GM23338 (cell line): ENCODE results near the gene CARNS1. TPM values are rescaled to one million over a fixed set of nuclear protein-coding genes. Genes with fewer than 3 reads are reported as not detected.

Experiments
- ATAC-seq: fragments of 200-7000 bp; cut with Tn5 transposase; 3 replicates; pipeline ENCODE4 v1.9.1; 2020
- DNase-seq: peaks from one replicate; pipeline ENCODE4 v3.0.0-alpha.2; 2015; ENCODE audit warnings: low spot score
- H2AFZ ChIP-seq: fragments of 200-600 bp; sonication (generic); 2 replicates; pipeline ENCODE4 v1.8.0; 2016; ENCODE audit warnings: antibody characterized with exemption, mild to moderate bottlenecking, moderate library complexity
- H3F3A ChIP-seq: fragments of 200-600 bp; sonication (generic); replicated peaks from 2 replicates; pipeline ENCODE4 v1.8.0; 2017; ENCODE audit warnings: antibody characterized with exemption, mixed run types, low read depth
- H3K27ac ChIP-seq: fragments of 200-600 bp; sonication (generic); 2 replicates; pipeline ENCODE4 v1.6.1; 2016; ENCODE audit warnings: low read depth
- H3K27me3 ChIP-seq: fragments of 200-600 bp; sonication (generic); 2 replicates; pipeline ENCODE4 v1.8.0; 2016; ENCODE audit warnings: mild to moderate bottlenecking, mixed run types, moderate library complexity; ENCODE audit not compliant: insufficient read depth
- H3K36me3 ChIP-seq: fragments of 200-600 bp; sonication (generic); 2 replicates; pipeline ENCODE4 v1.8.0; 2016; ENCODE audit warnings: mild to moderate bottlenecking; ENCODE audit not compliant: insufficient read depth
- H3K4me1 ChIP-seq: fragments of 200-600 bp; sonication (generic); 2 replicates; pipeline ENCODE4 v1.8.0; 2016; ENCODE audit warnings: mild to moderate bottlenecking, moderate library complexity; ENCODE audit not compliant: insufficient read depth
- H3K4me2 ChIP-seq: fragments of 200-600 bp; sonication (generic); 2 replicates; pipeline ENCODE4 v1.7.1; 2017; ENCODE audit warnings: mixed run types
- H3K4me3 ChIP-seq: fragments of 200-600 bp; sonication (generic); 2 replicates; pipeline ENCODE4 v1.6.1; 2016; ENCODE audit warnings: mixed run types
- H3K79me2 ChIP-seq: fragments of 200-600 bp; sonication (generic); replicated peaks from 2 replicates; pipeline ENCODE4 v1.8.0; 2017; ENCODE audit warnings: mild to moderate bottlenecking; ENCODE audit not compliant: insufficient read depth
- H3K9me2 ChIP-seq: fragments of 200-600 bp; sonication (generic); 2 replicates; pipeline ENCODE4 v1.8.0; 2017; ENCODE audit not compliant: insufficient read depth
- H4K20me1 ChIP-seq: fragments of 200-600 bp; sonication (generic); replicated peaks from 2 replicates; pipeline ENCODE4 v1.8.0; 2017; ENCODE audit warnings: mild to moderate bottlenecking; ENCODE audit not compliant: insufficient read depth
- H3K27ac Mint-ChIP-seq: 2 replicates; pipeline ENCODE4 v1.8.0; 2020; ENCODE audit warnings: inconsistent platforms, mild to moderate bottlenecking, moderate library complexity, mixed read lengths
- H3K27me3 Mint-ChIP-seq: 3 replicates; pipeline ENCODE4 v1.8.0; 2022; ENCODE audit warnings: low read depth, mild to moderate bottlenecking, moderate library complexity, mixed read lengths, inconsistent platforms; ENCODE audit not compliant: insufficient read depth, poor library complexity
- H3K36me3 Mint-ChIP-seq: 3 replicates; pipeline ENCODE4 v1.8.0; 2021; ENCODE audit warnings: low read depth, mild to moderate bottlenecking, inconsistent platforms, moderate library complexity, mixed read lengths
- H3K4me1 Mint-ChIP-seq: 3 replicates; pipeline ENCODE4 v1.8.0; 2020; ENCODE audit warnings: mild to moderate bottlenecking, inconsistent platforms, mixed read lengths
- H3K4me3 Mint-ChIP-seq: 3 replicates; pipeline ENCODE4 v1.8.0; 2021; ENCODE audit warnings: moderate library complexity, mild to moderate bottlenecking, inconsistent platforms, mixed read lengths
- H3K9me3 Mint-ChIP-seq: 3 replicates; pipeline ENCODE4 v1.8.0; 2020; ENCODE audit warnings: moderate library complexity, mild to moderate bottlenecking, inconsistent platforms, mixed read lengths
- CREB1 ChIP-seq: fragments of 250-450 bp; sonication (Bioruptor Pico); IDR thresholded peaks from 2 replicates; pipeline ENCODE4 v1.5.0; 2020; ENCODE audit warnings: low read depth, mild to moderate bottlenecking, moderate library complexity
- EZH2 ChIP-seq: fragments of 200-600 bp; sonication (generic); IDR thresholded peaks from one replicate; pipeline ENCODE4 v1.8.0; 2017; ENCODE audit warnings: antibody characterized with exemption, mild to moderate bottlenecking, low read depth; ENCODE audit not compliant: unreplicated experiment
- EZH2phosphoT487 ChIP-seq: fragments of 200-600 bp; sonication (generic); IDR thresholded peaks from one replicate; pipeline ENCODE4 v1.8.1; 2018; ENCODE audit warnings: antibody characterized with exemption; ENCODE audit not compliant: unreplicated experiment
- JUNB ChIP-seq: IDR thresholded peaks from one replicate; pipeline ENCODE4 v1.6.1; 2016; ENCODE audit warnings: antibody characterized with exemption; ENCODE audit not compliant: unreplicated experiment
- NANOG ChIP-seq: IDR thresholded peaks from 2 replicates; pipeline ENCODE4 v1.6.1; 2016; ENCODE audit warnings: antibody characterized with exemption, borderline replicate concordance
- POLR2AphosphoS5 ChIP-seq: IDR thresholded peaks from 2 replicates; pipeline ENCODE4 v1.6.1; 2016; ENCODE audit warnings: antibody characterized with exemption, low read depth
- STAT1 ChIP-seq: IDR thresholded peaks from one replicate; pipeline ENCODE4 v1.6.1; 2016; ENCODE audit warnings: antibody characterized with exemption; ENCODE audit not compliant: unreplicated experiment
- ZNF114 ChIP-seq: fragments of 250-450 bp; sonication (Bioruptor Pico); IDR thresholded peaks from 2 replicates; pipeline ENCODE4 v1.5.0; 2020; ENCODE audit warnings: mild to moderate bottlenecking, moderate library complexity
- ZNF331 ChIP-seq: fragments of 250-450 bp; sonication (Bioruptor Pico); IDR thresholded peaks from 2 replicates; pipeline ENCODE4 v1.5.0; 2020; ENCODE audit warnings: low read depth, mild to moderate bottlenecking, moderate library complexity
- polyA plus RNA-seq: library from polyadenylated mRNA; unstranded; fragments of >200 nt; fragmentation: Nextera tagmentation; extraction: Ambion mirVana; gene quantifications from 2 replicates; pipeline ENCODE4 v1.2.1, GENCODE V29; 2016
- total RNA-seq: library from RNA; depleted of rRNA; stranded (reverse); fragments of >200 nt; shearing (Covaris generic); gene quantifications from 2 replicates; pipeline ENCODE4 v1.2.3, GENCODE V29; 2014
- TF ChIP-seq, protein P1 (sequence below): IDR thresholded peaks from 2 replicates; pipeline ENCODE4 v1.6.1; 2016; ENCODE audit warnings: antibody characterized with exemption
- TF ChIP-seq, protein P2 (sequence below): fragments of 250-450 bp; sonication (Bioruptor Pico); IDR thresholded peaks from 2 replicates; pipeline ENCODE4 v1.5.0; 2020; ENCODE audit warnings: mild to moderate bottlenecking, moderate library complexity
- TF ChIP-seq, protein P3 (sequence below): IDR thresholded peaks from one replicate; pipeline ENCODE4 v1.6.1; 2018; ENCODE audit warnings: antibody characterized with exemption; ENCODE audit not compliant: unreplicated experiment
- TF ChIP-seq, protein P4 (sequence below), 2 experiments: fragments of 200-600 bp in 1 of 2; sonication (generic) in 1 of 2; conservative IDR thresholded peaks; 2 replicates each; pipeline versions ENCODE4 v1.5.1 to v1.6.1; 2016 to 2017; ENCODE audit warnings: antibody characterized with exemption in 2 of 2, low read depth in 2 of 2, mild to moderate bottlenecking in 2 of 2, moderate library complexity in 1 of 2

CARNS1 gene
- total and polyA plus RNA-seq, 2 experiments from 2014 or later: 0.52 to 0.76 TPM

DNA sequence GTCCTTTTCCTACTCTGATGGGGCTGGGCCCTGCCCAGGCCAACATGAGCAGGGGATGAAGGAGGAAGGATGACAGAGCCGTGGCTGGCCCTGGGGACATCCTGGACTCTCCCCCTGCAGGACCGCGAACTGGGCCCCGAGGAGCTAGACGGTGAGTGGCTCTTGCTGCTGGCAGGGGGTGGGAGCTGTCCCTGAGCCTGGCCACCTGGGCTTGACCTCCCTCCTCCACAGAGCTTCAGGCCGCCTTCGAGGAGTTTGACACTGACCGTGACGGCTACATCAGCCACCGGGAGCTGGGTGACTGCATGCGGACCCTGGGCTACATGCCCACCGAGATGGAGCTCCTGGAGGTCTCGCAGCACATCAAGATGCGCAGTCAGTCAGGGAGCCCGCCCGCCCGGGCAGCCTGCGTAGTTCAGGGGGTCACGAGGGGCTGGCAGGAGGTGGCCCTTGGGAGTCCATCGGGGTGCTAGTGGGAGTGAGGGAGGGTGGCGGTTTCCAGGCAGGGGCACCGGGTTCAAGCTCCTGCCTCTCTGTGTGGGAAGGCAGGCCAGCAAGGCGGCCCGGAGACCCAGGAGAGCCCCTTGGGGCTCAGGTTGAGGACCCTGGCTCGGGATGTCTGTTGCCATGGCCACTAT is 40.7 kb downstream of the CARNS1 start:
- Histone ChIP-seq H3K4me3 (no peak overlapping the region), H3K4me1 (no peaks in the 10 kb centered on the region), H3K4me2 (no peak overlapping the region), H2AFZ (no peak overlapping the region), H3K36me3 (no peaks in the 10 kb centered on the region), H3K9me2 (no peaks in the 10 kb centered on the region), H3F3A (no peaks in the 10 kb centered on the region), H4K20me1 (no peaks in the 10 kb centered on the region), H3K79me2 (no peaks in the 10 kb centered on the region), H3K27me3 (no peaks in the 10 kb centered on the region), H3K27ac (no peak overlapping the region)
- Mint-ChIP-seq H3K4me3 (no peak overlapping the region), H3K27ac (no peak overlapping the region), H3K36me3 (no peaks in the 10 kb centered on the region), H3K9me3 (no peaks in the 10 kb centered on the region), H3K4me1 (no peaks in the 10 kb centered on the region), H3K27me3 (peaks cover 4% of the 10 kb centered on the region)
- no peak for ATAC-seq
- TF ChIP-seq NANOG (no peak), EZH2phosphoT487 (no peak), CREB1 (CRISPR knock-in tag) (no peak), STAT1 (no peak), EZH2 (no peak), POLR2AphosphoS5 (no peak), JUNB (no peak), ZNF114 (CRISPR knock-in tag) (no peak), ZNF331 (CRISPR knock-in tag) (no peak)
- TF ChIP-seq, protein P1, sequence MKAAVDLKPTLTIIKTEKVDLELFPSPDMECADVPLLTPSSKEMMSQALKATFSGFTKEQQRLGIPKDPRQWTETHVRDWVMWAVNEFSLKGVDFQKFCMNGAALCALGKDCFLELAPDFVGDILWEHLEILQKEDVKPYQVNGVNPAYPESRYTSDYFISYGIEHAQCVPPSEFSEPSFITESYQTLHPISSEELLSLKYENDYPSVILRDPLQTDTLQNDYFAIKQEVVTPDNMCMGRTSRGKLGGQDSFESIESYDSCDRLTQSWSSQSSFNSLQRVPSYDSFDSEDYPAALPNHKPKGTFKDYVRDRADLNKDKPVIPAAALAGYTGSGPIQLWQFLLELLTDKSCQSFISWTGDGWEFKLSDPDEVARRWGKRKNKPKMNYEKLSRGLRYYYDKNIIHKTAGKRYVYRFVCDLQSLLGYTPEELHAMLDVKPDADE: no peak
- TF ChIP-seq, protein P2, sequence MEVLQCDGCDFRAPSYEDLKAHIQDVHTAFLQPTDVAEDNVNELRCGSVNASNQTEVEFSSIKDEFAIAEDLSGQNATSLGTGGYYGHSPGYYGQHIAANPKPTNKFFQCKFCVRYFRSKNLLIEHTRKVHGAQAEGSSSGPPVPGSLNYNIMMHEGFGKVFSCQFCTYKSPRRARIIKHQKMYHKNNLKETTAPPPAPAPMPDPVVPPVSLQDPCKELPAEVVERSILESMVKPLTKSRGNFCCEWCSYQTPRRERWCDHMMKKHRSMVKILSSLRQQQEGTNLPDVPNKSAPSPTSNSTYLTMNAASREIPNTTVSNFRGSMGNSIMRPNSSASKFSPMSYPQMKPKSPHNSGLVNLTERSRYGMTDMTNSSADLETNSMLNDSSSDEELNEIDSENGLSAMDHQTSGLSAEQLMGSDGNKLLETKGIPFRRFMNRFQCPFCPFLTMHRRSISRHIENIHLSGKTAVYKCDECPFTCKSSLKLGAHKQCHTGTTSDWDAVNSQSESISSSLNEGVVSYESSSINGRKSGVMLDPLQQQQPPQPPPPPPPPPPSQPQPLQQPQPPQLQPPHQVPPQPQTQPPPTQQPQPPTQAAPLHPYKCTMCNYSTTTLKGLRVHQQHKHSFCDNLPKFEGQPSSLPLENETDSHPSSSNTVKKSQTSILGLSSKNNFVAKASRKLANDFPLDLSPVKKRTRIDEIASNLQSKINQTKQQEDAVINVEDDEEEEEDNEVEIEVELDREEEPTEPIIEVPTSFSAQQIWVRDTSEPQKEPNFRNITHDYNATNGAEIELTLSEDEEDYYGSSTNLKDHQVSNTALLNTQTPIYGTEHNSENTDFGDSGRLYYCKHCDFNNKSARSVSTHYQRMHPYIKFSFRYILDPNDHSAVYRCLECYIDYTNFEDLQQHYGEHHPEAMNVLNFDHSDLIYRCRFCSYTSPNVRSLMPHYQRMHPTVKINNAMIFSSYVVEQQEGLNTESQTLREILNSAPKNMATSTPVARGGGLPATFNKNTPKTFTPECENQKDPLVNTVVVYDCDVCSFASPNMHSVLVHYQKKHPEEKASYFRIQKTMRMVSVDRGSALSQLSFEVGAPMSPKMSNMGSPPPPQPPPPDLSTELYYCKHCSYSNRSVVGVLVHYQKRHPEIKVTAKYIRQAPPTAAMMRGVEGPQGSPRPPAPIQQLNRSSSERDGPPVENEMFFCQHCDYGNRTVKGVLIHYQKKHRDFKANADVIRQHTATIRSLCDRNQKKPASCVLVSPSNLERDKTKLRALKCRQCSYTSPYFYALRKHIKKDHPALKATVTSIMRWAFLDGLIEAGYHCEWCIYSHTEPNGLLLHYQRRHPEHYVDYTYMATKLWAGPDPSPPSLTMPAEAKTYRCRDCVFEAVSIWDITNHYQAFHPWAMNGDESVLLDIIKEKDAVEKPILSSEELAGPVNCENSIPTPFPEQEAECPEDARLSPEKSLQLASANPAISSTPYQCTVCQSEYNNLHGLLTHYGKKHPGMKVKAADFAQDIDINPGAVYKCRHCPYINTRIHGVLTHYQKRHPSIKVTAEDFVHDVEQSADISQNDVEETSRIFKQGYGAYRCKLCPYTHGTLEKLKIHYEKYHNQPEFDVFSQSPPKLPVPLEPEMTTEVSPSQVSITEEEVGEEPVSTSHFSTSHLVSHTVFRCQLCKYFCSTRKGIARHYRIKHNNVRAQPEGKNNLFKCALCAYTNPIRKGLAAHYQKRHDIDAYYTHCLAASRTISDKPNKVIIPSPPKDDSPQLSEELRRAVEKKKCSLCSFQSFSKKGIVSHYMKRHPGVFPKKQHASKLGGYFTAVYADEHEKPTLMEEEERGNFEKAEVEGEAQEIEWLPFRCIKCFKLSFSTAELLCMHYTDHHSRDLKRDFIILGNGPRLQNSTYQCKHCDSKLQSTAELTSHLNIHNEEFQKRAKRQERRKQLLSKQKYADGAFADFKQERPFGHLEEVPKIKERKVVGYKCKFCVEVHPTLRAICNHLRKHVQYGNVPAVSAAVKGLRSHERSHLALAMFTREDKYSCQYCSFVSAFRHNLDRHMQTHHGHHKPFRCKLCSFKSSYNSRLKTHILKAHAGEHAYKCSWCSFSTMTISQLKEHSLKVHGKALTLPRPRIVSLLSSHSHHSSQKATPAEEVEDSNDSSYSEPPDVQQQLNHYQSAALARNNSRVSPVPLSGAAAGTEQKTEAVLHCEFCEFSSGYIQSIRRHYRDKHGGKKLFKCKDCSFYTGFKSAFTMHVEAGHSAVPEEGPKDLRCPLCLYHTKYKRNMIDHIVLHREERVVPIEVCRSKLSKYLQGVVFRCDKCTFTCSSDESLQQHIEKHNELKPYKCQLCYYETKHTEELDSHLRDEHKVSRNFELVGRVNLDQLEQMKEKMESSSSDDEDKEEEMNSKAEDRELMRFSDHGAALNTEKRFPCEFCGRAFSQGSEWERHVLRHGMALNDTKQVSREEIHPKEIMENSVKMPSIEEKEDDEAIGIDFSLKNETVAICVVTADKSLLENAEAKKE (CRISPR knock-in tag): no peak
- TF ChIP-seq, protein P3, sequence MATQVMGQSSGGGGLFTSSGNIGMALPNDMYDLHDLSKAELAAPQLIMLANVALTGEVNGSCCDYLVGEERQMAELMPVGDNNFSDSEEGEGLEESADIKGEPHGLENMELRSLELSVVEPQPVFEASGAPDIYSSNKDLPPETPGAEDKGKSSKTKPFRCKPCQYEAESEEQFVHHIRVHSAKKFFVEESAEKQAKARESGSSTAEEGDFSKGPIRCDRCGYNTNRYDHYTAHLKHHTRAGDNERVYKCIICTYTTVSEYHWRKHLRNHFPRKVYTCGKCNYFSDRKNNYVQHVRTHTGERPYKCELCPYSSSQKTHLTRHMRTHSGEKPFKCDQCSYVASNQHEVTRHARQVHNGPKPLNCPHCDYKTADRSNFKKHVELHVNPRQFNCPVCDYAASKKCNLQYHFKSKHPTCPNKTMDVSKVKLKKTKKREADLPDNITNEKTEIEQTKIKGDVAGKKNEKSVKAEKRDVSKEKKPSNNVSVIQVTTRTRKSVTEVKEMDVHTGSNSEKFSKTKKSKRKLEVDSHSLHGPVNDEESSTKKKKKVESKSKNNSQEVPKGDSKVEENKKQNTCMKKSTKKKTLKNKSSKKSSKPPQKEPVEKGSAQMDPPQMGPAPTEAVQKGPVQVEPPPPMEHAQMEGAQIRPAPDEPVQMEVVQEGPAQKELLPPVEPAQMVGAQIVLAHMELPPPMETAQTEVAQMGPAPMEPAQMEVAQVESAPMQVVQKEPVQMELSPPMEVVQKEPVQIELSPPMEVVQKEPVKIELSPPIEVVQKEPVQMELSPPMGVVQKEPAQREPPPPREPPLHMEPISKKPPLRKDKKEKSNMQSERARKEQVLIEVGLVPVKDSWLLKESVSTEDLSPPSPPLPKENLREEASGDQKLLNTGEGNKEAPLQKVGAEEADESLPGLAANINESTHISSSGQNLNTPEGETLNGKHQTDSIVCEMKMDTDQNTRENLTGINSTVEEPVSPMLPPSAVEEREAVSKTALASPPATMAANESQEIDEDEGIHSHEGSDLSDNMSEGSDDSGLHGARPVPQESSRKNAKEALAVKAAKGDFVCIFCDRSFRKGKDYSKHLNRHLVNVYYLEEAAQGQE: no peak
- TF ChIP-seq, protein P4, sequence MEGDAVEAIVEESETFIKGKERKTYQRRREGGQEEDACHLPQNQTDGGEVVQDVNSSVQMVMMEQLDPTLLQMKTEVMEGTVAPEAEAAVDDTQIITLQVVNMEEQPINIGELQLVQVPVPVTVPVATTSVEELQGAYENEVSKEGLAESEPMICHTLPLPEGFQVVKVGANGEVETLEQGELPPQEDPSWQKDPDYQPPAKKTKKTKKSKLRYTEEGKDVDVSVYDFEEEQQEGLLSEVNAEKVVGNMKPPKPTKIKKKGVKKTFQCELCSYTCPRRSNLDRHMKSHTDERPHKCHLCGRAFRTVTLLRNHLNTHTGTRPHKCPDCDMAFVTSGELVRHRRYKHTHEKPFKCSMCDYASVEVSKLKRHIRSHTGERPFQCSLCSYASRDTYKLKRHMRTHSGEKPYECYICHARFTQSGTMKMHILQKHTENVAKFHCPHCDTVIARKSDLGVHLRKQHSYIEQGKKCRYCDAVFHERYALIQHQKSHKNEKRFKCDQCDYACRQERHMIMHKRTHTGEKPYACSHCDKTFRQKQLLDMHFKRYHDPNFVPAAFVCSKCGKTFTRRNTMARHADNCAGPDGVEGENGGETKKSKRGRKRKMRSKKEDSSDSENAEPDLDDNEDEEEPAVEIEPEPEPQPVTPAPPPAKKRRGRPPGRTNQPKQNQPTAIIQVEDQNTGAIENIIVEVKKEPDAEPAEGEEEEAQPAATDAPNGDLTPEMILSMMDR (conservative IDR thresholded peaks at IDR 0.05; ENCODE audit: low read depth in 2 of 2): no peak
- DNase-seq: no peak
